ENCODE measurements around the gene PEF1.

GRCh38 chr1:31642366-31642765, 2.3 kb downstream of the PEF1 start:
- TF ChIP-seq POLR2AphosphoS5 (IDR thresholded peaks at IDR 0.05; ENCODE audit: low read depth, low read length), result no peak
- no peak for TF ChIP-seq TAF1 (IDR thresholded peaks at IDR 0.05; ENCODE audit: borderline replicate concordance, low read depth, low read length)
- TF ChIP-seq POLR2A (IDR thresholded peaks at IDR 0.05; ENCODE audit: low read depth, low read length), result no peak

All from GM12892 (cell line).